Measurements from ENCODE around the gene GPR55. TPM values are rescaled to one million over a fixed set of nuclear protein-coding genes. Genes with fewer than 3 reads are reported as not detected.

GPR55 gene
- total RNA-seq, 1 donor from 2014 or later, result not detected

GRCh38 chr2:230930149-230930780 lies 5.2 kb upstream of the GPR55 start:
- Histone ChIP-seq H3K4me2 (ENCODE audit: low read length) (no peak overlapping the region), H3K27me3 (ENCODE audit: insufficient read depth, low read length) (peaks cover 2% of the 10 kb centered on the region), H4K20me1 (ENCODE audit: insufficient read depth, low read length) (no peaks in the 10 kb centered on the region), H3K9ac (ENCODE audit: low read length) (no peak overlapping the region), H3K4me1 (ENCODE audit: insufficient read depth, low read length) (no peaks in the 10 kb centered on the region), H3K79me2 (ENCODE audit: insufficient read depth, low read length) (no peaks in the 10 kb centered on the region), H3K36me3 (ENCODE audit: insufficient read depth, low read length) (no peaks in the 10 kb centered on the region), H3K9me3 (ENCODE audit: insufficient read depth, low read depth, low read length) (no peaks in the 10 kb centered on the region), H3K27ac (ENCODE audit: low read depth, low read length) (no peak overlapping the region), H3K4me3 (ENCODE audit: insufficient read depth, low read depth, low read length) (no peak overlapping the region), H2AFZ (ENCODE audit: low read depth, low read length) (no peak overlapping the region)
- Mint-ChIP-seq H3K36me3 (ENCODE audit: low read depth, unreplicated experiment) (no peaks in the 10 kb centered on the region), H3K27ac (ENCODE audit: unreplicated experiment) (no peak overlapping the region), H3K4me3 (ENCODE audit: unreplicated experiment) (no peak overlapping the region), H3K9me3 (ENCODE audit: unreplicated experiment) (no peaks in the 10 kb centered on the region), H3K27me3 (ENCODE audit: low read depth, unreplicated experiment) (peaks cover 35% of the 10 kb centered on the region), H3K4me1 (ENCODE audit: low read depth, unreplicated experiment) (peaks cover 1% of the 10 kb centered on the region)
- DNase-seq (ENCODE audit: low read depth), result no peak
- no peak for FAIRE-seq
- TF ChIP-seq EZH2 (IDR thresholded peaks at IDR 0.05; ENCODE audit: insufficient read depth, low read length) (no peak), CTCF (IDR thresholded peaks at IDR 0.05; ENCODE audit: insufficient read depth, low read depth, low read length) (no peak)

DNA sequence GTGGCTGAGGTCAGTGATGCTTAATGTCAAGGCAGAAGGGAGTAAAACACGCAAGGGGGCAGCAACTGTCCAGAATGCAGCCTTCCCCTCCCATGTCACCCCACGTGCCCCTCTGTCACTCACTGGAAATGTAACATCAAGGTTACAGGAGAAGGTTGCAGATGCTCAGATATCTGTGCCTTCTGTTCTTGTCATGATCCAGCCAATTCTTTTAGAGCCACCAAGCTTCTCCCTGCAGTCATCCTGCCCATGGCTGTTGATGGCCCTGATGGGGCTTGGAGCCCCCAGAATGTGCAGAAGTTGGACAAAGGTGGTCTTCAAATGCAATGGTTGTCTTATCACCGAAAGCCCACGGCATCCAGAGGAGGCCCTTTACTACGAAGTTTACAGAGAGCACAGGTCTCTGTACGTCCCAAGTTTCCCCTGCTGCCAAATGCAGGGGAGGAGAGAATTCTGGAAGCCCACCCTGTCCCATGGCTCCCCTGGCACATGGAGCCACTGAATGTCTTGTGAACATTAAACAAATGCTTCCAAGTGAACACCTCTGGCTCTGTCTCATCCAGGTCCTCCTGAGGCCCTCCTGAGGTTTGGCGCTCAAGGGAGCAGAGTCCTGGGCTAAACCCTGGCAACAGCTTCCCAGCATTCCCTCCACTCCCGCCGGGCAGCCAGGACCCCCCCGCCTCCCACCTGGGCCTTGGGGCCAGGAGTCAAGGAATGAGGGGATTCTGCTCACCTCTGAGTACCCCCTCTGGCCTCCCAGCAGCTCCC lies 4.5 kb upstream of the GPR55 start:
- peaks cover 38% of the 10 kb centered on the region for H3K27me3 Mint-ChIP-seq (ENCODE audit: low read depth, unreplicated experiment)
- no peaks in the 10 kb centered on the region for H3K79me2 ChIP-seq (ENCODE audit: insufficient read depth, low read length)
- no peaks in the 10 kb centered on the region for H4K20me1 ChIP-seq (ENCODE audit: insufficient read depth, low read length)
- peaks cover 1% of the 10 kb centered on the region for H3K4me1 Mint-ChIP-seq (ENCODE audit: low read depth, unreplicated experiment)
- no peak overlapping the region for H3K9ac ChIP-seq (ENCODE audit: low read length)
- H2AFZ ChIP-seq (ENCODE audit: low read depth, low read length), result no peak overlapping the region
- H3K27ac ChIP-seq (ENCODE audit: low read depth, low read length), result no peak overlapping the region
- DNase-seq (ENCODE audit: low read depth) (no peak), FAIRE-seq (no peak)
- H3K4me2 ChIP-seq (ENCODE audit: low read length), result no peak overlapping the region
- H3K27ac Mint-ChIP-seq (ENCODE audit: unreplicated experiment), result no peak overlapping the region
- no peak for TF ChIP-seq CTCF (IDR thresholded peaks at IDR 0.05; ENCODE audit: insufficient read depth, low read depth, low read length)
- no peak for TF ChIP-seq EZH2 (IDR thresholded peaks at IDR 0.05; ENCODE audit: insufficient read depth, low read length)
- peaks cover 2% of the 10 kb centered on the region for H3K27me3 ChIP-seq (ENCODE audit: insufficient read depth, low read length)
- H3K9me3 ChIP-seq (ENCODE audit: insufficient read depth, low read depth, low read length), result no peaks in the 10 kb centered on the region
- no peak overlapping the region for H3K4me3 Mint-ChIP-seq (ENCODE audit: unreplicated experiment)
- no peaks in the 10 kb centered on the region for H3K4me1 ChIP-seq (ENCODE audit: insufficient read depth, low read length)
- no peaks in the 10 kb centered on the region for H3K36me3 ChIP-seq (ENCODE audit: insufficient read depth, low read length)
- H3K9me3 Mint-ChIP-seq (ENCODE audit: unreplicated experiment), result no peaks in the 10 kb centered on the region
- H3K36me3 Mint-ChIP-seq (ENCODE audit: low read depth, unreplicated experiment), result no peaks in the 10 kb centered on the region
- H3K4me3 ChIP-seq (ENCODE audit: insufficient read depth, low read depth, low read length), result no peak overlapping the region

Data from astrocyte (in vitro differentiated cells and primary cell).